HEK293 (cell line): ENCODE data around the gene NKX1-1.

Source experiments
- CTCF ChIA-PET: fragments of 350-600 bp; formaldehyde crosslinking; extraction: SDS; loops from one replicate; lab custom pipeline; 2021; ENCODE audit warnings: antibody characterized with exemption; lab: Yijun Ruan, JAX
- POLR2A ChIA-PET: fragments of 300-600 bp; formaldehyde crosslinking; extraction: SDS; loops from one replicate; lab custom pipeline; 2020; ENCODE audit warnings: antibody characterized with exemption, inconsistent platforms; lab: Yijun Ruan, JAX
- H3K27ac ChIP-seq: fragments of 200-500 bp; sonication (Bioruptor generic); 2 replicates; pipeline ENCODE4 v1.5.1; 2014; ENCODE audit warnings: low read depth, low read length, control low read depth, inconsistent platforms; ENCODE audit errors: extremely low read depth
- H3K36me3 ChIP-seq, 2 experiments: fragments of 200-500 bp in 1 of 2; sonication (Bioruptor generic) in 1 of 2; 1 replicate in 1 of 2; 2 replicates in 1 of 2; pipeline ENCODE4 v1.5.1; 2014 to 2017; ENCODE audit warnings: inconsistent platforms in 2 of 2, low read length in 2 of 2; ENCODE audit not compliant: control insufficient read depth in 2 of 2, insufficient read depth in 1 of 2
- H3K4me1 ChIP-seq: fragments of 200-500 bp; sonication (Bioruptor generic); 2 replicates; pipeline ENCODE4 v1.5.1; 2014; ENCODE audit warnings: mild to moderate bottlenecking, low read length, inconsistent platforms; ENCODE audit not compliant: control insufficient read depth, insufficient read depth
- H3K4me3 ChIP-seq: 2 replicates; pipeline ENCODE4 v1.5.1; 2011; ENCODE audit warnings: low read depth, mild to moderate bottlenecking, control low read depth, low read length, moderate library complexity
- H3K9me3 ChIP-seq: fragments of 200-500 bp; sonication (Bioruptor generic); 2 replicates; pipeline ENCODE4 v1.5.1; 2014; ENCODE audit warnings: low read depth, low read length, inconsistent platforms; ENCODE audit not compliant: control insufficient read depth, insufficient read depth
- HOXC10 ChIP-seq: sonication (generic); formaldehyde crosslinking; IDR thresholded peaks from 2 replicates; pipeline ENCODE4 v1.8.1; 2023; ENCODE audit warnings: mild to moderate bottlenecking, missing genetic modification reagents
- KLF16 ChIP-seq: fragments of 450-650 bp; formaldehyde crosslinking; IDR thresholded peaks from 2 replicates; pipeline ENCODE4 v1.5.1; 2017; ENCODE audit warnings: missing biosample characterization, missing genetic modification characterization
- KLF7 ChIP-seq: fragments of 450-650 bp; formaldehyde crosslinking; IDR thresholded peaks from 2 replicates; pipeline ENCODE4 v1.5.1; 2016; ENCODE audit warnings: missing biosample characterization, missing genetic modification characterization, borderline replicate concordance
- MZF1 ChIP-seq: fragments of 450-650 bp; formaldehyde crosslinking; IDR thresholded peaks from 2 replicates; pipeline ENCODE4 v1.5.1; 2017; ENCODE audit warnings: missing biosample characterization, missing genetic modification characterization, borderline replicate concordance
- SALL2 ChIP-seq: fragments of 450-650 bp; formaldehyde crosslinking; IDR thresholded peaks from 2 replicates; pipeline ENCODE4 v1.5.0; 2017; ENCODE audit warnings: missing biosample characterization, mild to moderate bottlenecking, missing genetic modification characterization, borderline replicate concordance
- ZBTB1 ChIP-seq: fragments of 450-650 bp; formaldehyde crosslinking; IDR thresholded peaks from 2 replicates; pipeline ENCODE4 v1.5.1; 2016; ENCODE audit warnings: missing biosample characterization, missing genetic modification characterization
- ZBTB48 ChIP-seq: fragments of 450-650 bp; formaldehyde crosslinking; IDR thresholded peaks from 2 replicates; pipeline ENCODE4 v1.5.1; 2016; ENCODE audit warnings: missing biosample characterization, missing genetic modification characterization
- ZBTB8A ChIP-seq: fragments of 450-650 bp; formaldehyde crosslinking; IDR thresholded peaks from 2 replicates; pipeline ENCODE4 v1.5.1; 2016; ENCODE audit warnings: missing biosample characterization, missing genetic modification characterization
- ZNF10 ChIP-seq: fragments of 450-650 bp; formaldehyde crosslinking; IDR thresholded peaks from 2 replicates; pipeline ENCODE4 v1.5.1; 2017; ENCODE audit warnings: missing biosample characterization, missing genetic modification characterization
- ZNF146 ChIP-seq: fragments of 450-650 bp; formaldehyde crosslinking; IDR thresholded peaks from 2 replicates; pipeline ENCODE4 v1.5.1; 2016; ENCODE audit warnings: missing biosample characterization, missing genetic modification characterization
- ZNF157 ChIP-seq: fragments of 450-650 bp; formaldehyde crosslinking; IDR thresholded peaks from 2 replicates; pipeline ENCODE4 v1.5.1; 2016; ENCODE audit warnings: missing biosample characterization, missing genetic modification characterization
- ZNF202 ChIP-seq: fragments of 450-650 bp; formaldehyde crosslinking; IDR thresholded peaks from 2 replicates; pipeline ENCODE4 v1.5.1; 2016; ENCODE audit warnings: missing biosample characterization, missing genetic modification characterization, borderline replicate concordance
- ZNF266 ChIP-seq: fragments of 450-650 bp; formaldehyde crosslinking; IDR thresholded peaks from 2 replicates; pipeline ENCODE4 v1.5.1; 2016; ENCODE audit warnings: missing biosample characterization, missing genetic modification characterization, low read depth
- ZNF398 ChIP-seq: fragments of 450-650 bp; formaldehyde crosslinking; IDR thresholded peaks from 2 replicates; pipeline ENCODE4 v1.5.1; 2017; ENCODE audit warnings: missing biosample characterization, missing genetic modification characterization
- ZNF404 ChIP-seq: fragments of 450-650 bp; formaldehyde crosslinking; IDR thresholded peaks from 2 replicates; pipeline ENCODE4 v1.5.1; 2017; ENCODE audit warnings: missing biosample characterization, missing genetic modification characterization
- ZNF473 ChIP-seq: fragments of 450-650 bp; formaldehyde crosslinking; IDR thresholded peaks from 2 replicates; pipeline ENCODE4 v1.5.1; 2017; ENCODE audit warnings: missing biosample characterization, missing genetic modification characterization
- ZNF488 ChIP-seq: fragments of 450-650 bp; formaldehyde crosslinking; IDR thresholded peaks from 2 replicates; pipeline ENCODE4 v1.5.1; 2016; ENCODE audit warnings: missing biosample characterization, missing genetic modification characterization
- ZNF548 ChIP-seq: fragments of 450-650 bp; formaldehyde crosslinking; IDR thresholded peaks from 2 replicates; pipeline ENCODE4 v1.5.1; 2016; ENCODE audit warnings: missing biosample characterization, missing genetic modification characterization
- ZNF561 ChIP-seq: fragments of 450-650 bp; IDR thresholded peaks from 2 replicates; pipeline ENCODE4 v1.5.1; 2018; ENCODE audit warnings: missing biosample characterization, missing genetic modification characterization, borderline replicate concordance
- ZNF571 ChIP-seq: fragments of 450-650 bp; formaldehyde crosslinking; IDR thresholded peaks from 2 replicates; pipeline ENCODE4 v1.5.0; 2017; ENCODE audit warnings: missing biosample characterization, missing genetic modification characterization
- ZNF623 ChIP-seq: fragments of 450-650 bp; formaldehyde crosslinking; IDR thresholded peaks from 2 replicates; pipeline ENCODE4 v1.5.1; 2016; ENCODE audit warnings: missing biosample characterization, missing genetic modification characterization
- ZNF624 ChIP-seq: fragments of 450-650 bp; formaldehyde crosslinking; IDR thresholded peaks from 2 replicates; pipeline ENCODE4 v1.5.1; 2017; ENCODE audit warnings: missing biosample characterization, missing genetic modification characterization
- ZNF707 ChIP-seq: fragments of 450-650 bp; formaldehyde crosslinking; IDR thresholded peaks from 2 replicates; pipeline ENCODE4 v1.5.1; 2016; ENCODE audit warnings: missing biosample characterization, missing genetic modification characterization
- ZNF768 ChIP-seq: fragments of 450-650 bp; formaldehyde crosslinking; IDR thresholded peaks from 2 replicates; pipeline ENCODE4 v1.5.1; 2018; ENCODE audit warnings: missing biosample characterization, mild to moderate bottlenecking, missing genetic modification characterization
- ZNF791 ChIP-seq: fragments of 450-650 bp; formaldehyde crosslinking; IDR thresholded peaks from 2 replicates; pipeline ENCODE4 v1.5.1; 2016; ENCODE audit warnings: missing biosample characterization, missing genetic modification characterization
- TF ChIP-seq, protein P1 (sequence below): fragments of 450-650 bp; formaldehyde crosslinking; IDR thresholded peaks from 2 replicates; pipeline ENCODE4 v1.5.0; 2017; ENCODE audit warnings: missing biosample characterization, missing genetic modification characterization, borderline replicate concordance

The NKX1-1 gene

DNA sequence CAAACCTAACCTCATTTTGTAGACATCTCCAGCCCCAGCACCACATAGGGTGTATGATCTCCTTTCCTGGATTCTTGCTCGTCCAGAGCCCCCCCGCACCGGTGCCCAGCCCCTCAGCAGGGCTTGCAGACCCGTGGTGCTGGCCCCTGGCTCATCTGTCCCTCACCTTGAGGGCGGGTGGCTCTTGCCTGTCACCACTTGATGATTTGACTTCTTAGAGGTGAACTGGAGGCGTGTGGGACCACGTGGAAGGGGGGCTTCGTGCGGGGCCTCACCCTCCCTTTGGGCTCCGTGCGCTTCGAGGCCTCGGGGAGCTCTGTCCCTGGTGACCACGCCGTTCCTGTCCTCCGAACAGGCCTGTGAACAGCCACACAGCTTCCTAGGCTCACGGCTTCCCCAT, 43.7 kb downstream of the NKX1-1 start:
- no peak for TF ChIP-seq ZNF266 (tag by site-specific recombination)
- TF ChIP-seq MZF1 (tag by site-specific recombination): no peak
- TF ChIP-seq ZNF146: no peak
- no peak for TF ChIP-seq ZNF624 (tag by site-specific recombination)
- TF ChIP-seq SALL2: no peak
- no peak for TF ChIP-seq ZNF561 (tag by site-specific recombination)
- no peak for TF ChIP-seq ZNF10 (tag by site-specific recombination)
- POLR2A ChIA-PET: no interaction called here
- CTCF ChIA-PET: no interaction called here
- H3K4me1 ChIP-seq: no peaks in the 10 kb centered on the region
- peaks cover 0 to 48% of the 10 kb centered on the region in 2 experiments; a peak in 1 of 3 replicates for H3K36me3 ChIP-seq
- no peaks in the 10 kb centered on the region for H3K9me3 ChIP-seq
- H3K27ac ChIP-seq: no peak overlapping the region
- no peak overlapping the region for H3K4me3 ChIP-seq

- H3K27ac ChIP-seq: no peak overlapping the region
- no peaks in the 10 kb centered on the region for H3K4me1 ChIP-seq
- no peaks in the 10 kb centered on the region for H3K9me3 ChIP-seq
- TF ChIP-seq, protein P1, sequence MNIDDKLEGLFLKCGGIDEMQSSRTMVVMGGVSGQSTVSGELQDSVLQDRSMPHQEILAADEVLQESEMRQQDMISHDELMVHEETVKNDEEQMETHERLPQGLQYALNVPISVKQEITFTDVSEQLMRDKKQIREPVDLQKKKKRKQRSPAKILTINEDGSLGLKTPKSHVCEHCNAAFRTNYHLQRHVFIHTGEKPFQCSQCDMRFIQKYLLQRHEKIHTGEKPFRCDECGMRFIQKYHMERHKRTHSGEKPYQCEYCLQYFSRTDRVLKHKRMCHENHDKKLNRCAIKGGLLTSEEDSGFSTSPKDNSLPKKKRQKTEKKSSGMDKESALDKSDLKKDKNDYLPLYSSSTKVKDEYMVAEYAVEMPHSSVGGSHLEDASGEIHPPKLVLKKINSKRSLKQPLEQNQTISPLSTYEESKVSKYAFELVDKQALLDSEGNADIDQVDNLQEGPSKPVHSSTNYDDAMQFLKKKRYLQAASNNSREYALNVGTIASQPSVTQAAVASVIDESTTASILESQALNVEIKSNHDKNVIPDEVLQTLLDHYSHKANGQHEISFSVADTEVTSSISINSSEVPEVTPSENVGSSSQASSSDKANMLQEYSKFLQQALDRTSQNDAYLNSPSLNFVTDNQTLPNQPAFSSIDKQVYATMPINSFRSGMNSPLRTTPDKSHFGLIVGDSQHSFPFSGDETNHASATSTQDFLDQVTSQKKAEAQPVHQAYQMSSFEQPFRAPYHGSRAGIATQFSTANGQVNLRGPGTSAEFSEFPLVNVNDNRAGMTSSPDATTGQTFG: no peak
- no peak for TF ChIP-seq ZNF157
- TF ChIP-seq KLF7 (tag by site-specific recombination): no peak
- CTCF ChIA-PET: no interaction called here
- H3K4me3 ChIP-seq: no peak overlapping the region
- POLR2A ChIA-PET: no interaction called here
- H3K36me3 ChIP-seq: peaks cover 0 to 53% of the 10 kb centered on the region in 2 experiments; a peak in 1 of 3 replicates
Measured at GRCh38 chr4:1362046-1362445, 44.2 kb downstream of the NKX1-1 start.

DNA sequence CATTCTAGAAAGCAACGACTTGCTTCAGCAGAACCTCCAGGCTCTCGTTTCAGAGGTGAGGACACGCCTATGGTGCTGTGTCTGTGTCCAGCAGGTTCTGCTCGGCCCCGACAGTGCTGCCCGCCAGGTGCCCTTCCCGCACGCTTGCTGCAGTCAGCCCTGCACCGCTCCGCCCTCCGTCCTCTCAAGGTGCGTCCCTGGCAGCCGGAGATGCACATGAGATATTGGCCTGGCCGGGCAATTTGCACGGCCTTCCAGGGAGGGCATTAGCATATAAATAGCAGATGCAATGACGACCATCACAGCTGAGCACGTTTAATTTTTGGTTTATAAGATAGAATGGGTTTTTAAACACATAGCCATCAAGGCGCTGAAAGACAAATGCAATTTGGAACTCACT, 44.8 kb downstream of the NKX1-1 start:
- ChIA-PET POLR2A (no interaction called here), CTCF (interaction anchor here (0.6 to 1.5 kb wide), 3 partner anchors 9 to 82 kb away, joined by 3 to 8 read pairs (median 3); no protein-coding TSS in a partner anchor)
- Histone ChIP-seq H3K4me1 (no peaks in the 10 kb centered on the region), H3K9me3 (no peaks in the 10 kb centered on the region), H3K36me3 (peaks cover 0 to 55% of the 10 kb centered on the region in 2 experiments; a peak in 1 of 3 replicates), H3K27ac (no peak overlapping the region), H3K4me3 (no peak overlapping the region)
- TF ChIP-seq ZNF623 (tag by site-specific recombination): no peak
- TF ChIP-seq ZNF488 (tag by site-specific recombination): no peak
- TF ChIP-seq ZBTB8A (tag by site-specific recombination): no peak
- TF ChIP-seq ZBTB1 (tag by site-specific recombination): no peak
- no peak for TF ChIP-seq ZNF571 (tag by site-specific recombination)
- TF ChIP-seq ZNF202 (tag by site-specific recombination): no peak
- no peak for TF ChIP-seq HOXC10 (CRISPR knock-in tag)
- no peak for TF ChIP-seq ZNF548 (tag by site-specific recombination)
- no peak for TF ChIP-seq ZBTB48 (tag by site-specific recombination)
- TF ChIP-seq ZNF707 (tag by site-specific recombination): no peak
- TF ChIP-seq ZNF398 (tag by site-specific recombination): no peak
- TF ChIP-seq KLF16 (tag by site-specific recombination): no peak
- TF ChIP-seq ZNF473 (tag by site-specific recombination): no peak
- TF ChIP-seq ZNF791: no peak
- TF ChIP-seq ZNF404: no peak
- TF ChIP-seq, protein P1: no peak
- no peak for TF ChIP-seq ZNF561 (tag by site-specific recombination)
- no peak for TF ChIP-seq ZNF768
